Panc1 (cell line): ENCODE measurements around the gene ACSM3.

Experiments used
- POLR2AphosphoS5 ChIP-seq: IDR thresholded peaks from 2 replicates; pipeline ENCODE4 v1.6.1; 2012; ENCODE audit warnings: mild to moderate bottlenecking, low read depth, low read length, moderate library complexity
- TF ChIP-seq, protein P1 (sequence below): fragments of 450-650 bp; IDR thresholded peaks from 2 replicates; pipeline ENCODE4 v1.5.1; 2017; ENCODE audit warnings: mild to moderate bottlenecking
- TF ChIP-seq, protein P2 (sequence below), 2 experiments: IDR thresholded peaks; 2 replicates each; pipeline ENCODE4 v1.6.1; 2011 to 2012; ENCODE audit warnings: low read depth in 2 of 2, control low read depth in 1 of 2, low read length in 1 of 2, mild to moderate bottlenecking in 1 of 2, moderate library complexity in 1 of 2; ENCODE audit not compliant: insufficient read depth in 1 of 2

DNA sequence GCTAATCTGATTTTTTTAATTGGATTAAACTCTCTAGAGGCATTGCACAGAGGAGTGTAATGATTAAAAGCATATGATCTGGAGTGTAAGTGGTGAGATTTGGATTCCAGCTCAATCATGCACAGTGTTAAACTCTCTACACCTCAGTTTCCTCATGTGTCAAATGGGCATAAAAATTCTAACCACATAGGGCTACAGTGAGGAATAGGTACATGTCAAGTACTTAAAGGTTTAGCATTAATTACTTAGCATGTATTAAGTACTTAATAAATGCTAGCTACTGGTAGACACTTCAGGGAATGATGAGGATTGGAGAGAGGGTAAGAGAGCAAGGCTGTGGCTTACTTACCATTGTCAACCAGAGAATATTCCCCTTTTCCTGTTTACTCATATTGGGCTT is 25.3 kb downstream of the ACSM3 start:
- TF ChIP-seq, protein P1, sequence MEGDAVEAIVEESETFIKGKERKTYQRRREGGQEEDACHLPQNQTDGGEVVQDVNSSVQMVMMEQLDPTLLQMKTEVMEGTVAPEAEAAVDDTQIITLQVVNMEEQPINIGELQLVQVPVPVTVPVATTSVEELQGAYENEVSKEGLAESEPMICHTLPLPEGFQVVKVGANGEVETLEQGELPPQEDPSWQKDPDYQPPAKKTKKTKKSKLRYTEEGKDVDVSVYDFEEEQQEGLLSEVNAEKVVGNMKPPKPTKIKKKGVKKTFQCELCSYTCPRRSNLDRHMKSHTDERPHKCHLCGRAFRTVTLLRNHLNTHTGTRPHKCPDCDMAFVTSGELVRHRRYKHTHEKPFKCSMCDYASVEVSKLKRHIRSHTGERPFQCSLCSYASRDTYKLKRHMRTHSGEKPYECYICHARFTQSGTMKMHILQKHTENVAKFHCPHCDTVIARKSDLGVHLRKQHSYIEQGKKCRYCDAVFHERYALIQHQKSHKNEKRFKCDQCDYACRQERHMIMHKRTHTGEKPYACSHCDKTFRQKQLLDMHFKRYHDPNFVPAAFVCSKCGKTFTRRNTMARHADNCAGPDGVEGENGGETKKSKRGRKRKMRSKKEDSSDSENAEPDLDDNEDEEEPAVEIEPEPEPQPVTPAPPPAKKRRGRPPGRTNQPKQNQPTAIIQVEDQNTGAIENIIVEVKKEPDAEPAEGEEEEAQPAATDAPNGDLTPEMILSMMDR = no peak
- TF ChIP-seq, protein P2, sequence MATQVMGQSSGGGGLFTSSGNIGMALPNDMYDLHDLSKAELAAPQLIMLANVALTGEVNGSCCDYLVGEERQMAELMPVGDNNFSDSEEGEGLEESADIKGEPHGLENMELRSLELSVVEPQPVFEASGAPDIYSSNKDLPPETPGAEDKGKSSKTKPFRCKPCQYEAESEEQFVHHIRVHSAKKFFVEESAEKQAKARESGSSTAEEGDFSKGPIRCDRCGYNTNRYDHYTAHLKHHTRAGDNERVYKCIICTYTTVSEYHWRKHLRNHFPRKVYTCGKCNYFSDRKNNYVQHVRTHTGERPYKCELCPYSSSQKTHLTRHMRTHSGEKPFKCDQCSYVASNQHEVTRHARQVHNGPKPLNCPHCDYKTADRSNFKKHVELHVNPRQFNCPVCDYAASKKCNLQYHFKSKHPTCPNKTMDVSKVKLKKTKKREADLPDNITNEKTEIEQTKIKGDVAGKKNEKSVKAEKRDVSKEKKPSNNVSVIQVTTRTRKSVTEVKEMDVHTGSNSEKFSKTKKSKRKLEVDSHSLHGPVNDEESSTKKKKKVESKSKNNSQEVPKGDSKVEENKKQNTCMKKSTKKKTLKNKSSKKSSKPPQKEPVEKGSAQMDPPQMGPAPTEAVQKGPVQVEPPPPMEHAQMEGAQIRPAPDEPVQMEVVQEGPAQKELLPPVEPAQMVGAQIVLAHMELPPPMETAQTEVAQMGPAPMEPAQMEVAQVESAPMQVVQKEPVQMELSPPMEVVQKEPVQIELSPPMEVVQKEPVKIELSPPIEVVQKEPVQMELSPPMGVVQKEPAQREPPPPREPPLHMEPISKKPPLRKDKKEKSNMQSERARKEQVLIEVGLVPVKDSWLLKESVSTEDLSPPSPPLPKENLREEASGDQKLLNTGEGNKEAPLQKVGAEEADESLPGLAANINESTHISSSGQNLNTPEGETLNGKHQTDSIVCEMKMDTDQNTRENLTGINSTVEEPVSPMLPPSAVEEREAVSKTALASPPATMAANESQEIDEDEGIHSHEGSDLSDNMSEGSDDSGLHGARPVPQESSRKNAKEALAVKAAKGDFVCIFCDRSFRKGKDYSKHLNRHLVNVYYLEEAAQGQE (IDR thresholded peaks at IDR 0.05; ENCODE audit: insufficient read depth in 1 of 2, low read depth in 2 of 2, low read length in 1 of 2) = no peak
- TF ChIP-seq POLR2AphosphoS5 = no peak
